Testis (tissue), 2 donors: ENCODE results near the gene FAM53C.

ENCODE experiments used
- CTCF ChIP-seq, 3 experiments: fragments of 450-650 bp in 2 of 3; fragments of 200-600 bp in 1 of 3; sonication (generic) in 1 of 3; IDR thresholded peaks; one replicate each; pipeline ENCODE4 v1.5.1; 2016 to 2019; ENCODE audit warnings: antibody characterized with exemption in 3 of 3, mild to moderate bottlenecking in 2 of 3, moderate library complexity in 1 of 3
- POLR2A ChIP-seq: fragments of 450-650 bp; IDR thresholded peaks from one replicate; pipeline ENCODE4 v1.6.1; 2017; ENCODE audit warnings: antibody characterized with exemption, mild to moderate bottlenecking, moderate library complexity

- TF ChIP-seq CTCF (IDR thresholded peaks at IDR 0.05): no peak
- TF ChIP-seq POLR2A: no peak
Measured at GRCh38 chr5:138289296-138289695, 48.8 kb upstream of the FAM53C start.
